ENCODE measurements around the gene BSDC1. TPM values are rescaled to one million over a fixed set of nuclear protein-coding genes. Genes with fewer than 3 reads are reported as not detected.
A peak's percentile ranks its signal among the peaks of the same experiment; 100 is the strongest.

Gene BSDC1
- total RNA-seq, 1 donor from 2014 or later = 56.7 TPM

GRCh38 chr1:32393136-32393535 is 1.1 kb downstream of the BSDC1 start:
- no peak for DNase-seq (ENCODE audit: low read depth)
- TF ChIP-seq CTCF (conservative IDR thresholded peaks at IDR 0.05; ENCODE audit: low read depth, low read length) = no peak

GRCh38 chr1:32392325-32392724 is 1.9 kb downstream of the BSDC1 start:
- no peak for DNase-seq (ENCODE audit: low read depth)
- no peak for TF ChIP-seq CTCF (conservative IDR thresholded peaks at IDR 0.05; ENCODE audit: low read depth, low read length)
- H3K4me3 ChIP-seq (ENCODE audit: low read depth, low read length) = no peak overlapping the region

More at GRCh38 chr1:32393136-32393535, 1.1 kb downstream of the BSDC1 start:
- H3K4me3 ChIP-seq (ENCODE audit: low read depth, low read length) = peak overlapping the region; percentile 98

- TF ChIP-seq CTCF (conservative IDR thresholded peaks at IDR 0.05; ENCODE audit: low read depth, low read length) = no peak
- DNase-seq (ENCODE audit: low read depth) = no peak
- H3K4me3 ChIP-seq (ENCODE audit: low read depth, low read length) = no peak overlapping the region
These were observed 3.1 kb downstream of the BSDC1 start for GRCh38 chr1:32390904-32391870.

- no peak overlapping the region for H3K4me3 ChIP-seq (ENCODE audit: low read depth, low read length)
These were observed 5.6 kb downstream of the BSDC1 start for GRCh38 chr1:32388641-32389040.

GRCh38 chr1:32386676-32387392 is 7.4 kb downstream of the BSDC1 start:
- no peak overlapping the region for H3K4me3 ChIP-seq (ENCODE audit: low read depth, low read length)
- no peak for TF ChIP-seq CTCF (conservative IDR thresholded peaks at IDR 0.05; ENCODE audit: low read depth, low read length)
- no peak for DNase-seq (ENCODE audit: low read depth)

More at GRCh38 chr1:32388641-32389040, 5.6 kb downstream of the BSDC1 start:
- TF ChIP-seq CTCF (conservative IDR thresholded peaks at IDR 0.05; ENCODE audit: low read depth, low read length) = no peak
- no peak for DNase-seq (ENCODE audit: low read depth)

- TF ChIP-seq CTCF (conservative IDR thresholded peaks at IDR 0.05; ENCODE audit: low read depth, low read length) = no peak
These were observed 14.2 kb downstream of the BSDC1 start for GRCh38 chr1:32380057-32380456.

More at GRCh38 chr1:32380057-32380456, 14.2 kb downstream of the BSDC1 start:
- H3K4me3 ChIP-seq (ENCODE audit: low read depth, low read length) = no peak overlapping the region
- DNase-seq (ENCODE audit: low read depth) = no peak

All from epithelial cell of proximal tubule (primary cell).